Epithelial cell of proximal tubule (primary cell): Measurements from ENCODE around the gene DLX5. TPM values are rescaled to one million over a fixed set of nuclear protein-coding genes. Genes with fewer than 3 reads are reported as not detected.

Source experiments
- DNase-seq: peaks from one replicate; pipeline ENCODE4 v3.0.0-alpha.2; 2011; ENCODE audit warnings: low read depth
- H3K4me3 ChIP-seq: 2 replicates; pipeline ENCODE4 v1.5.1; 2011; ENCODE audit warnings: low read depth, mild to moderate bottlenecking, low read length
- total RNA-seq: library from RNA; depleted of rRNA; stranded (reverse); fragments of >200 nt; gene quantifications from 2 replicates; pipeline ENCODE4 v1.2.3, GENCODE V29; 2015
- TF ChIP-seq, protein P1 (sequence below): conservative IDR thresholded peaks from 2 replicates; pipeline ENCODE4 v1.5.1; 2012; ENCODE audit warnings: low read depth, mild to moderate bottlenecking, low read length

The DLX5 gene
- total RNA-seq, 1 donor from 2014 or later: not detected

DNA sequence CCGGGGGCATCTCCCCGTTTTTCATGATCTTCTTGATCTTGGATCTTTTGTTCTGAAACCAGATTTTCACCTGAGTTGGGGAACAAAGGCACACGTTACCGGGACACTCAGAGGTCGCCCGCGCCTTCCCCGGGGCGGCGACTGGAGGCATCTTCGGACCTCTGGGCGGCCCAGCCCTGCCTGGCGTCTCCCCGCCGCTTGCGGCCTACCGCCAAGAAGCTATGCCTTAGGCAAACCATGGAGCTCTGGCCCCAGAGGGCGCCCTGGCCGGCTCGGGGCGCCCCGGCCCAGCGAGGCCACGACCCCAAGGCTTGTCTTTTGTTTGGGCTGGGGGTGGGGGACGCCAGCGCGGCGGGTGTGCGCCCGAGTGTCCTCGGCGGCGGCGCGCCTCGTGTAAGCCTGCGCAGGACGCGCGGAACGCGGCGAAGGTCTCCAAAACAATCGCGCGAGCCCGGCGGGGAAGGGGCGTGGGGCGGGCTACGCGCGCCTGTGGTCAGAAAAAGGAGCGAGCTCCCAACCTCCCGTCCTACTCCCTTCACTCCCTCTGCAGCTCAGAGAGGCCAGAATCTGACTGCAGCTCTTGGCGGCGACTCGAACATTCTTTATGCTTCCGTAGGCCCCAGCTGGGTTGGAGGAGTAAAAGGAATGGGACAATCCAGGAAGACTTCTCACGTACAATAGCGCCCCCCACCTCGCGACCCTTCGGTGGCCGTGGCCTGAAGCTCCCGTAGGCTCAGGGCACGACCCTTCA lies 3.5 kb downstream of the DLX5 start:
- no peak for DNase-seq
- H3K4me3 ChIP-seq: no peak overlapping the region
- TF ChIP-seq, protein P1, sequence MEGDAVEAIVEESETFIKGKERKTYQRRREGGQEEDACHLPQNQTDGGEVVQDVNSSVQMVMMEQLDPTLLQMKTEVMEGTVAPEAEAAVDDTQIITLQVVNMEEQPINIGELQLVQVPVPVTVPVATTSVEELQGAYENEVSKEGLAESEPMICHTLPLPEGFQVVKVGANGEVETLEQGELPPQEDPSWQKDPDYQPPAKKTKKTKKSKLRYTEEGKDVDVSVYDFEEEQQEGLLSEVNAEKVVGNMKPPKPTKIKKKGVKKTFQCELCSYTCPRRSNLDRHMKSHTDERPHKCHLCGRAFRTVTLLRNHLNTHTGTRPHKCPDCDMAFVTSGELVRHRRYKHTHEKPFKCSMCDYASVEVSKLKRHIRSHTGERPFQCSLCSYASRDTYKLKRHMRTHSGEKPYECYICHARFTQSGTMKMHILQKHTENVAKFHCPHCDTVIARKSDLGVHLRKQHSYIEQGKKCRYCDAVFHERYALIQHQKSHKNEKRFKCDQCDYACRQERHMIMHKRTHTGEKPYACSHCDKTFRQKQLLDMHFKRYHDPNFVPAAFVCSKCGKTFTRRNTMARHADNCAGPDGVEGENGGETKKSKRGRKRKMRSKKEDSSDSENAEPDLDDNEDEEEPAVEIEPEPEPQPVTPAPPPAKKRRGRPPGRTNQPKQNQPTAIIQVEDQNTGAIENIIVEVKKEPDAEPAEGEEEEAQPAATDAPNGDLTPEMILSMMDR: no peak

DNA sequence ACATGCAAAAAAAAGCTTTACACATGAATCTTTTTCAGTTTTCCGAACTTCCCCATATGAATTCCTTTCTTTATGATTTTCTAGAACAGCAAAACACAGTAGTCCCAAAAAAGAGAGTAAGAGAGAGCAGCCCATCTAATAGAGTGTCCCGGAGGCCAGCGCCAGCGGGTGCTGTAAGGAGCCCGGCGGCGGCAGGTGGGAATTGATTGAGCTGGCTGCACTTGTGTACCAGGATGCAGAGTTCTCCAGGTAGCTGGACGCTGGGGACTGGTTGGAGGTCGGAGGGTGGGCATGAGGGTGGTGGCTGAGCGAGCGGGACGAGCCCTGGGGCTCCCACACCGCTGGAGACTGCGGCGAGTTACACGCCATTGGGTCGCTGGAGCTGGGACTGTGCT lies 4.0 kb downstream of the DLX5 start:
- no peak overlapping the region for H3K4me3 ChIP-seq
- TF ChIP-seq, protein P1: no peak
- DNase-seq: no peak

DNA sequence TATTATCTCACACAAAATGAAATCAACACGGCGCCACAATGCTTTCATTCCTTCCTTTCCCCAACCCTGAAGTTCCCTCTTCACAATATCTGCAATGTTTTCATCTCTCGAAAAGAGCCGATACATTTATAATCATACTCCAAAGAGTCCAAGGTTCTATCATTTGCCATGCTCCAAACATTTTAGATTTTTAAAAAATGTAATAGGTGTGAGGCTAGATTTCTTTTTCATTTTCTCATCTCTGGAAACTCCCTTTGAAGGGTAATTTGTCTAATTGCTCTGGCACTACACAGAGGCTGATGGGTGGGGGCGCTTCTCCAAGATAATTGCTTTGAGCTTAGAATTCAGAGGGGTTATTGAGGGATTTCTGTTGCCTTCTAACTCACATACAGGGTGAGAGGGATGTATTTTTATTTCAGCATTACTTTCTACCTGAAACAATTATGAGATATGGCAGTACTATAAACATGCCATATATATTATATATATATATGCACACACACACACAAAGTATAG lies 4.9 kb downstream of the DLX5 start:
- DNase-seq: no peak
- TF ChIP-seq, protein P1: no peak
- no peak overlapping the region for H3K4me3 ChIP-seq

DNA sequence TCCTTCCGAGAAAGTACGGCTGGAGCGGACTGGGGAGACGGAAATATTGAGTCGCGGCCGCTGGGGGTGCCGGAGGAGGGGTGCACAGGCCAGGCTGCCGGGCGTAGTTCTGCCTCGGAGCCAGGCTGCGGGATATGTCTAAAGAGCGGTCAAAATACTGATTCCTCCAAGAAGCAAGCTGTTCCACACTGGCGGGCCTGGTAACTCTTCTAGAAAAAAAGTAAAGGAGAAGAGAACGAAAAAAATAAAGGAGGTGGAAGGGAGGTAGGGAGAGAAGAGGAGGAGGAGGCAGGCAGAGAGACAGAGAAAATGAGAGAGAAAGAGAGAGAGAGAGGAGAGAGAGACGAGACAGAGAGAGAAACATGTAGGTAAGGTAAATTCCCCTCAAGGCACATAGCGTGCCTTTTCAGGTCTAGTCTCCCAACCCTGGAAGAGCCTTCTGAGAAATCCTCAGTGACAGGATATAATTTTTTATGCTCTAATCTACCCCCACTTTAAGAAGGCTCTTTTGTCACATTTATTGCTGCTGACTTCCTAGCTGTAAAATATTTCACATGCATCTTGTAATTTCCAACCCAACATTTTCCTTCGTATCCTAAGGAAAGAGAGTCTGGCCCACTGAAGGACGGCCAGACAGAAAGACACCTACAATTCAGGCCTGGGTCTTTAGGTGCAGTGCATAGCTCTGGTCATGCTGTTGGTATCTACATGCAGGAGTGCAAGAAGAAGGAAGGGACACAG lies 5.7 kb downstream of the DLX5 start:
- no peak overlapping the region for H3K4me3 ChIP-seq
- TF ChIP-seq, protein P1: no peak
- DNase-seq: no peak

DNA sequence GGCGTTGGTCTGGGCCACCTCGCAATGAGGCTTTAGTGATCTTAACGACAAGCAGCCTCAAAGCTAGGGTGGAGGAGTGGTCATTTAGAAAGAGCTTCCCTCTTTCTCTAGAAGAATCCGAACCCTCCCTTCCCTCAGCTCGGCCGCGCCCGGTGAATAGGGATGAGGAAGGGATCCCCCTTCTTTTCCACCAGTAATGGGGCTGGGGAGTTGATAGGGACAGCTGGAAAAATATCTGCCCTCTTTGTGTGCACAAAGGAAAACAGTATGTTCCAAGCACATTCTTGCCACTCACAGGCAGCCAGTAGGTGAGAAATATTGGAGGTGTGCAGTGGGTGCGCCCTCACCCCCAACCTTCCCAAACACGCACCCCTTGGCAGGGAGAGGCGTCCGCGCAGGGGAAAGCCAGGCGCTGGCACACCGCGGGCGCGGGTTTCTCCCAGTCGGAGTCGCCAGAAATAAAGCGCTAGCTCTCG lies 6.5 kb downstream of the DLX5 start:
- no peak overlapping the region for H3K4me3 ChIP-seq
- TF ChIP-seq, protein P1: no peak
- DNase-seq: no peak

DNA sequence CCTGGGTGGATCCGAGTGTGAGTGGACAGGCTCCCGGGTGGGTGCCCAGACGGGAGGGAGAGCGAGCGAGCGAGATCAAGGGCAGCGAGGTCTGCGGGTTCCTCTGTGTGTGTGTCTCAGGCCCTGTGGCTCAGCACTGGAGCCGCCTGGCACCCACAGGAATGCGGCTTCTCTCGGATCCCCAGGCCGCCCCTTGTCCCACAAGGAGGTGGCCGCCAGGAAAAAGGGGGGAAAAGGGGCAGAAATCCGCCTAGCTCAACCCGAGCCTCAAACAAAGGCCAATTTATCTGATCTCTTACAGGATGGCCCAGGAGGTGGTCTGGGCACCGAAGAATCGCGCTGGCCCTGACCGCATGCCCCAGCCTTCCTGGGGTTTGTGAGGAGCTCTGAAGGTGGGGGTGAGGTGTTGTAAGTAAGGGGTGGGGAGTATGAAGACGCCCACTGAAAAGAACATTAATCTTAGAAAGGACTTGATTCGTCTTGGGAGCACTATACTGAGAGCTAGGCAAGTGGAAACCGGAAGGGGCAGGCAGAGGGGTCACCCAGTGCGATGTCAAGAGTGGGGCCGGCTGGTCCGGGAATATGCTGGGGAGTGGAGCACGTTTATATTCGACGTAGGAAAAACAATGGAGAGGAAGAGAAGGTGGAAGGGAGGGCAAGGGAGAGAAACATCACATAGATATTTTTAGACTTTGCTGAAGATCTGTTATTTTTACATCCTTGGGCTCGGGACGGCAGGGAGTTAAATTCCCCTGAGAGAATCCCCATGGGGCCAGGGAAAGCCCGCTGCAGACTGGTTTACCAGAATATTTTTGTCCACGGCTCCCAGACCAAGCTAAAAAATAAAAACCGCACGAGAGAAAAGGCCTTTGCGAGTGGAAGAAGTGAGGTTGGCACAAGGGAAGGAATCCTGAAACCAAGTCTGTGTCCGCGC lies 7.2 kb downstream of the DLX5 start:
- H3K4me3 ChIP-seq: no peak overlapping the region
- TF ChIP-seq, protein P1: no peak
- no peak for DNase-seq
